GM21529 (cell line): ENCODE measurements around the gene CORO1C.
"Not testable (repeated sequence)": the region's sequence is repeated elsewhere in the genome, so short reads cannot be mapped to it uniquely, and the experiment has no call there.

ENCODE experiments used
- ATAC-seq: cut with Tn5 transposase; IDR thresholded peaks from one replicate; pipeline ENCODE4 v1.9.1; 2021; ENCODE audit not compliant: unreplicated experiment

The CORO1C gene

GRCh38 chr12:108755481-108755880, 24.2 kb upstream of the CORO1C start:
- ATAC-seq: no peak

- no peak for ATAC-seq
These were observed 22.7 kb upstream of the CORO1C start for GRCh38 chr12:108753976-108754375.

GRCh38 chr12:108752387-108752786, 21.1 kb upstream of the CORO1C start:
- no peak for ATAC-seq

GRCh38 chr12:108751821-108752220, 20.5 kb upstream of the CORO1C start:
- no peak for ATAC-seq

- ATAC-seq: not testable (repeated sequence)
These were observed 19.7 kb upstream of the CORO1C start for GRCh38 chr12:108751003-108751402.

- ATAC-seq: no peak
These were observed 19.2 kb upstream of the CORO1C start for GRCh38 chr12:108750526-108750925.

GRCh38 chr12:108747563-108747962, 16.2 kb upstream of the CORO1C start:
- no peak for ATAC-seq

- ATAC-seq: no peak
These were observed 14.3 kb upstream of the CORO1C start for GRCh38 chr12:108745641-108746040.

GRCh38 chr12:108744021-108744897, 12.9 kb upstream of the CORO1C start:
- no peak for ATAC-seq

GRCh38 chr12:108738170-108738569, 6.9 kb upstream of the CORO1C start:
- ATAC-seq: no peak

- ATAC-seq: no peak
These were observed 4.5 kb upstream of the CORO1C start for GRCh38 chr12:108735855-108736254.

GRCh38 chr12:108734200-108734906, 3.0 kb upstream of the CORO1C start:
- ATAC-seq: no peak

- ATAC-seq: not testable (repeated sequence)
These were observed 1.9 kb upstream of the CORO1C start for GRCh38 chr12:108733230-108733531.

- no peak for ATAC-seq
These were observed 1.3 kb upstream of the CORO1C start for GRCh38 chr12:108732489-108733229.

- ATAC-seq: peak; percentile 64
These were observed 646 bp upstream of the CORO1C start for GRCh38 chr12:108731866-108732461.

GRCh38 chr12:108730365-108731104, 783 bp downstream of the CORO1C start:
- ATAC-seq: no peak

- ATAC-seq: no peak
These were observed 1.5 kb downstream of the CORO1C start for GRCh38 chr12:108729612-108730364.

GRCh38 chr12:108728820-108729611, 2.3 kb downstream of the CORO1C start:
- ATAC-seq: no peak
